Measurements from ENCODE around the gene CREBL2.

The CREBL2 gene

GRCh38 chr12:12681061-12681765 lies 69.5 kb downstream of the CREBL2 start:
- TF ChIP-seq CTCF (IDR thresholded peaks at IDR 0.05), result no peak
- no peak overlapping the region for H3K9ac ChIP-seq
- no peak overlapping the region for H3K4me2 ChIP-seq (ENCODE audit: low read length)
- no peaks in the 10 kb centered on the region for H3K79me2 ChIP-seq
- no peaks in the 10 kb centered on the region for H3K27me3 ChIP-seq (ENCODE audit: control insufficient read depth, insufficient read depth, low read length)
- peaks cover 17% of the 10 kb centered on the region for H3K4me1 ChIP-seq
- H3K9me3 ChIP-seq (ENCODE audit: control insufficient read depth, low read length), result no peaks in the 10 kb centered on the region
- no peaks in the 10 kb centered on the region for H3K36me3 ChIP-seq (ENCODE audit: control insufficient read depth, insufficient read depth, low read length)
- no peak overlapping the region for H3K4me3 ChIP-seq (ENCODE audit: low read depth, low read length)
- no peak overlapping the region for H2AFZ ChIP-seq
- H3K27ac ChIP-seq, result peak overlapping the region; percentile 30

GRCh38 chr12:12682284-12682683 lies 70.6 kb downstream of the CREBL2 start:
- no peak overlapping the region for H3K4me2 ChIP-seq (ENCODE audit: low read length)
- H3K4me3 ChIP-seq (ENCODE audit: low read depth, low read length), result no peak overlapping the region
- H2AFZ ChIP-seq, result no peak overlapping the region
- H3K9ac ChIP-seq, result no peak overlapping the region
- H3K9me3 ChIP-seq (ENCODE audit: control insufficient read depth, low read length), result no peaks in the 10 kb centered on the region
- H3K79me2 ChIP-seq, result peaks cover 5% of the 10 kb centered on the region
- H3K36me3 ChIP-seq (ENCODE audit: control insufficient read depth, insufficient read depth, low read length), result no peaks in the 10 kb centered on the region
- no peak for TF ChIP-seq CTCF (IDR thresholded peaks at IDR 0.05)
- peak overlapping the region; percentile 30 for H3K27ac ChIP-seq
- no peaks in the 10 kb centered on the region for H3K27me3 ChIP-seq (ENCODE audit: control insufficient read depth, insufficient read depth, low read length)
- H3K4me1 ChIP-seq, result peaks cover 23% of the 10 kb centered on the region

- Histone ChIP-seq H2AFZ (peak overlapping the region; percentile 87), H3K79me2 (peaks cover 5% of the 10 kb centered on the region), H3K27me3 (ENCODE audit: control insufficient read depth, insufficient read depth, low read length) (no peaks in the 10 kb centered on the region), H3K4me1 (peaks cover 23% of the 10 kb centered on the region), H3K9ac (peak overlapping the region; percentile 38), H3K9me3 (ENCODE audit: control insufficient read depth, low read length) (no peaks in the 10 kb centered on the region), H3K4me2 (ENCODE audit: low read length) (no peak overlapping the region), H3K27ac (peak overlapping the region; percentile 96), H3K4me3 (ENCODE audit: low read depth, low read length) (no peak overlapping the region), H3K36me3 (ENCODE audit: control insufficient read depth, insufficient read depth, low read length) (no peaks in the 10 kb centered on the region)
- TF ChIP-seq CTCF (IDR thresholded peaks at IDR 0.05), result no peak
Measured at GRCh38 chr12:12683136-12683697, 71.5 kb downstream of the CREBL2 start.

GRCh38 chr12:12683725-12684124 lies 72.0 kb downstream of the CREBL2 start:
- H3K4me1 ChIP-seq, result peaks cover 23% of the 10 kb centered on the region
- no peaks in the 10 kb centered on the region for H3K36me3 ChIP-seq (ENCODE audit: control insufficient read depth, insufficient read depth, low read length)
- peak overlapping the region; percentile 38 for H3K9ac ChIP-seq
- H3K9me3 ChIP-seq (ENCODE audit: control insufficient read depth, low read length), result no peaks in the 10 kb centered on the region
- peaks cover 5% of the 10 kb centered on the region for H3K79me2 ChIP-seq
- H2AFZ ChIP-seq, result peak overlapping the region; percentile 87
- H3K4me2 ChIP-seq (ENCODE audit: low read length), result no peak overlapping the region
- H3K27me3 ChIP-seq (ENCODE audit: control insufficient read depth, insufficient read depth, low read length), result no peaks in the 10 kb centered on the region
- no peak overlapping the region for H3K4me3 ChIP-seq (ENCODE audit: low read depth, low read length)
- no peak for TF ChIP-seq CTCF (IDR thresholded peaks at IDR 0.05)
- peak overlapping the region; percentile 96 for H3K27ac ChIP-seq
